Measurements from ENCODE around the gene IRS1.
A peak's percentile ranks its signal among the peaks of the same experiment; 100 is the strongest.

Gene IRS1

DNA sequence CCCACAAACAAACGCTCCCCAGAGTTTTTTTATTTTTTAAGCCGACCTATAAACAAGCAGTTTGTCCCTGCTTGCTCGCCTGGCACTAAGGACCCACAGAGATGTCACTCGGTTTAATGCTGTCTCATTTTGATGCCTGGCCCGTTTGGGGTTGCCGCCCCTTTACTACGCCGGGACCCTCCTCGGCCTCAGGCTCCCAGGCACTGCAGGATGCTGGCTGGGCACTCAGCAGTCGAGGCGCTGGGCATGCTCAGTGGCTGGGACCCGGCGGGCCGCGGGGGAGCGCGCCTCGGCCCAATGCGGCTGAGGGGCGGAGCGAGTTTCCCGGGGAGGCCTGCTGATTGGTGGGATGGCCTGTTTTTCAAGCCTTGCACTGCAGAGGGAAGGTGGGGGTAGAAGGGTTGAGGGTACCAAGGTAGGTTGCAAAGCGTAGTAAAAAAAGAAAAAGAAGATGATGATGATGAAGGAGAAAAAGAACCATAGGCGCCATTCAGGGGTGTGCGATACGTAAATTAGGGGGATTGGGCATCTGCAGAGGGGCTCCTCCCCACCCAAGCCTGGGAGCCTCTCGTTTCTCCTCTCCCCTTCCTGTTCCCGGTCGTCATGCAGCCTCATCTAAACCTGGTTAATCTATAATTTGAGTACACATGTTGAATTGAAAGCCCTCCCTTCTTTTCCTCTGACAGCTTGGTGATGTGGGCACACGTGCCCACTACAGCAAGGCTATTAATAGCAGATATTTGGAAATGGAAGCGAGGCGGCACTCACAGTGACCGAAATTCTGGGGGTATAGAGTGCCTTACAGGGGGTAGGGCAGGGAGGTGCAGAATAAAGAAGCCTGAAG lies 1.5 kb upstream of the IRS1 start:
- peak overlapping the region; percentile 79 for H3K4me3 ChIP-seq (ENCODE audit: low read depth, low read length)
- TF ChIP-seq, protein P1, sequence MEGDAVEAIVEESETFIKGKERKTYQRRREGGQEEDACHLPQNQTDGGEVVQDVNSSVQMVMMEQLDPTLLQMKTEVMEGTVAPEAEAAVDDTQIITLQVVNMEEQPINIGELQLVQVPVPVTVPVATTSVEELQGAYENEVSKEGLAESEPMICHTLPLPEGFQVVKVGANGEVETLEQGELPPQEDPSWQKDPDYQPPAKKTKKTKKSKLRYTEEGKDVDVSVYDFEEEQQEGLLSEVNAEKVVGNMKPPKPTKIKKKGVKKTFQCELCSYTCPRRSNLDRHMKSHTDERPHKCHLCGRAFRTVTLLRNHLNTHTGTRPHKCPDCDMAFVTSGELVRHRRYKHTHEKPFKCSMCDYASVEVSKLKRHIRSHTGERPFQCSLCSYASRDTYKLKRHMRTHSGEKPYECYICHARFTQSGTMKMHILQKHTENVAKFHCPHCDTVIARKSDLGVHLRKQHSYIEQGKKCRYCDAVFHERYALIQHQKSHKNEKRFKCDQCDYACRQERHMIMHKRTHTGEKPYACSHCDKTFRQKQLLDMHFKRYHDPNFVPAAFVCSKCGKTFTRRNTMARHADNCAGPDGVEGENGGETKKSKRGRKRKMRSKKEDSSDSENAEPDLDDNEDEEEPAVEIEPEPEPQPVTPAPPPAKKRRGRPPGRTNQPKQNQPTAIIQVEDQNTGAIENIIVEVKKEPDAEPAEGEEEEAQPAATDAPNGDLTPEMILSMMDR (IDR thresholded peaks at IDR 0.05; ENCODE audit: low read depth, low read length), result no peak

DNA sequence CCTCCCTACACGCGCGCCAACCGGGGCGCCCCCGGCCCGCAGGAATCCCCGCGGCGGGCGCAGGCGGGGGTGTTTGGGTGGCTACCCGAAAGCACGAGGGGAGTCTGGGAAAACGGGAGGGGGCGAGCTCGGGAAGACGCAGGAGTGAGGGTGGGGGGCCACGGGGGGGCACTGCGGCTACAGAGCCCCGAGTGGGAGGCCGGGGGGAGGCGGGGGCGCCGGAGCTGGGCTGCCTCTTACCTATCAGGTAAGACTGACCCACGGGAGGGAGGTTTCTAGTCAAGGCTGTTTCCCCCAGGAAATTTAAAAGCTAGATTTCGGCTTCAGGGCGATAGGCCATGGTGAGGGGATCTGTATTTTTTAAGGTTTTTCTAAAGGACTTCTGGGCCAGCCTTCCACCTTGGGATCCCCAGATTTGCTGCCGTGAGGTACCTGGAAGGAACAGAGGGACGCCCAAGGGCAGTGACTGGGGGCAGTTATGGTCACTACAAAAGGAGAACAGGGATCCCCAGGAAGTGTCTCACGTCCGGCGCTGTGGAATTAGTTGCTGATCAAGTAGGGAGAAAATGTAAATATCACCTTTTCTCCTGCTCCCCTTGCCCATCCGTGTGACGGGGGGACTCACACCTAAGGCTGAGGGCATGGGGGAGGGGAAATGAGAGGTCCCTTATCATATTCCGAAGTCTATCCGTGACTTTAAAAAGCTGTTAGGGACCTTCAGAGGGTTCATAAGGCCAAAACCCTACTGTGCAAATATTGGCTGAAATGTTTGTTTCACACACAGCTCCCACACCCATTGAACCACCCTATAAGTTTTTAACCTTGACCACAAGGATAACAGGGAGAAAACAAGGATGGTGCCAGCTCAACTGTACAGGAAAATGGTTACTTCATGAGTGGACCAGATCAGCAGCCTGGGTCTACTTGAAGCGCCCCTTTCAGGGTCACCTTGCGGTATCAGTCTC lies 638 bp upstream of the IRS1 start:
- Histone ChIP-seq H3K9me3 (no peaks in the 10 kb centered on the region), H3K36me3 (no peaks in the 10 kb centered on the region), H3K4me3 (ENCODE audit: low read depth, low read length) (peak overlapping the region; percentile 79), H3K4me1 (no peaks in the 10 kb centered on the region), H3K27me3 (peaks cover 3% of the 10 kb centered on the region)
- TF ChIP-seq, protein P1 (IDR thresholded peaks at IDR 0.05; ENCODE audit: low read depth, low read length), result peak; percentile 16; the same call in 1 of the 2 replicates
- no peak for DNase-seq

More for the DNA sequence above, 1.5 kb upstream of the IRS1 start:
- no peaks in the 10 kb centered on the region for H3K9me3 ChIP-seq
- H3K27me3 ChIP-seq, result peaks cover 3% of the 10 kb centered on the region
- DNase-seq, result peak; percentile 93
- no peaks in the 10 kb centered on the region for H3K36me3 ChIP-seq
- H3K4me1 ChIP-seq, result no peaks in the 10 kb centered on the region

DNA sequence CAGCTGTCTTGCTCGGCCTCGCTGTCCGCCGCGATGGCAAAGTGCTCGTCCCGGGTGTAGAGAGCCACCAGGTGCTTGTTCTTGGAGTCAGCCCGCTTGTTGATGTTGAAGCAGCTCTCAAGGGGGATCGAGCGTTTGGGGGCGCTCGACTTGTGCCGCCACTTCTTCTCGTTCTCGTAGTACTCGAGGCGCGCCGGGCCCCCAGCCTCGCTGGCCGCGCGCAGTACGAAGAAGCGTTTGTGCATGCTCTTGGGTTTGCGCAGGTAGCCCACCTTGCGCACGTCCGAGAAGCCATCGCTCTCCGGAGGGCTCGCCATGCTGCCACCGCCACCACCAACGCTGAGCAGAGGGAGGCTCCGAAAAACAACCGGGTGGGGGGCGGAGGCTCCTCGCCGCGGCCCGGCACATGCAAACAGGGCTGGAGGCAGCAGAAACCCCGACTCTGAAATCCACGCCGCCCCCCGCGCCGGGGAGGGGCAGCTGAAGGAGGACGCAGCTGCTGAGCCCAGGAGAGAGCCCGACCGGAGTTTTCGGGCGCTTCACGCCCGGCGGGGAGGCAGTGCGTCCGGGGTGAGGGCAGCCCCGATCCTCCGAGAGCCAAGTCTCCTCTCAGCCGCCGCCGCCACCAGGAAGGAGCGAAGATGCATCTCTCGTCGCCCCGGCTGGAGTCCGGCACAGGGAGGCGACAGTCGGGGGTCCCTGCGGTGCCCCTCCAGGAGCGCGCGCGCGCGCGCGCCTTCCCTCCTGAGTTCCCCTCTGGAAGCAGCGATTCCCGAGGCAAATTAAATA lies 1.0 kb downstream of the IRS1 start:
- Histone ChIP-seq H3K27me3 (no peaks in the 10 kb centered on the region; the same call in 1 of the 2 replicates), H3K4me3 (ENCODE audit: low read depth, low read length) (peak overlapping the region; percentile 79), H3K36me3 (no peaks in the 10 kb centered on the region), H3K4me1 (no peaks in the 10 kb centered on the region), H3K9me3 (no peaks in the 10 kb centered on the region)
- peak; percentile 24 for DNase-seq
- TF ChIP-seq, protein P1 (IDR thresholded peaks at IDR 0.05; ENCODE audit: low read depth, low read length), result no peak

DNA sequence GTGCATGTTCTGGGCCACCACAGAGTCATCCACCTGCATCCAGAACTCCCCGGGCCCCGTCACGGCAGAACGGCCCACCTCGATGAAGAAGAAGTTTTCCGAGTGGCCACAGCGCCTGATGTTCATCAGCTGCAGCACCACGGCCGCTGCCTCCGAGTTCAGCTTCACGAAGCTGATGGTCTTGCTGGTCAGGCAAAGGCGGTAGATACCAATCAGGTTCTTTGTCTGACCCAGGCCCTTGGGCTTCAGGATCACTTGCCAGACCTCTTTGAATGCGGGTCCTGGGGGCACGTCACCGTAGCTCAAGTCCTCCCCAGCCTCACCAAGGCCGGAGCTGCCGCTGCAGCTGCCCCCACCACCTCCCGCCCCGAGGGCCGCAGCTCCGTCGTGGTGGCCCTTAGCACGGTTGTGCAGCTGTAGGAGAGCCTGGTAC lies 1.6 kb downstream of the IRS1 start:
- Histone ChIP-seq H3K27me3 (no peaks in the 10 kb centered on the region; the same call in 1 of the 2 replicates), H3K4me3 (ENCODE audit: low read depth, low read length) (no peak overlapping the region), H3K9me3 (no peaks in the 10 kb centered on the region), H3K4me1 (no peaks in the 10 kb centered on the region), H3K36me3 (no peaks in the 10 kb centered on the region)
- no peak for DNase-seq
- TF ChIP-seq, protein P1 (IDR thresholded peaks at IDR 0.05; ENCODE audit: low read depth, low read length), result no peak

DNA sequence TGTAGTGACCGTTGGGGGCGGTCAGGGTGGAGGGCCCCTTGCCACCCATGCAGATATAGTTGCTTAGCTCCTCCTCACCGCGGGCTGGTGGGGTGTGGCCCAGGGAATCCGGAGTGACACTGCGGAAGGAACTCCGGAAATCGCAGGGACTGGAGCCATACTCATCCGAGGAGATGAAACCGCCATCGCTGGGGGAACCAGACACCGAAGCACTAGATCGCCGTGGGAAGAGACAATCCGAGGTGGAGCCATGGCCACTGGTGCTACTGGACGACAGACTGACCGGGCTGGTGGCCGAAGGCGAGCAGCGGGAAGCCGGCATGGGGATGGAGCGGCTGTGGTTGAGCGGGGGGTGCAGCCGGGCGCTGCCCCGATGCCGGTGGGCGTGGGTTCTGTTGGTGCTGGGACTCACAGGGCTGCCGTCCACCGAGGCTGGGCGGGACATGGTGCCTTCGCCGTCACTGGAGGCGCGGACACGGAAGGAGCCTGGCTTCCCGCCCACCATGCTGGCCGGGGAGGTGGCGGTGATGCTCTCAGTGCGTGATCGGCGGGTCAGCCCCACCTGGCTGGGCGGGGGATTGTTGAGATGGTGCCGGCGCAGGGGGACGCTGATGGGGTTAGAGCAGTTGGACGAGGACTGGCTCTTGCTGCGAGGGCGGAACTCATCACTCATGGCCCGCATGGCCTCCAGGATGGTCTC lies 2.2 kb downstream of the IRS1 start:
- no peak overlapping the region for H3K4me3 ChIP-seq (ENCODE audit: low read depth, low read length)
- TF ChIP-seq, protein P1 (IDR thresholded peaks at IDR 0.05; ENCODE audit: low read depth, low read length), result no peak
- no peak for DNase-seq
- no peaks in the 10 kb centered on the region for H3K9me3 ChIP-seq
- no peaks in the 10 kb centered on the region for H3K4me1 ChIP-seq
- H3K27me3 ChIP-seq, result no peaks in the 10 kb centered on the region
- no peaks in the 10 kb centered on the region for H3K36me3 ChIP-seq

All from BE2C (cell line).